Measurements from ENCODE around the gene GK. TPM values are rescaled to one million over a fixed set of nuclear protein-coding genes. Genes with fewer than 3 reads are reported as not detected.

Gene GK
- total and polyA plus RNA-seq, 2 donors (not counting 1 experiment from before 2014, with no cell fraction given), result 4.8 to 10.2 TPM

DNA sequence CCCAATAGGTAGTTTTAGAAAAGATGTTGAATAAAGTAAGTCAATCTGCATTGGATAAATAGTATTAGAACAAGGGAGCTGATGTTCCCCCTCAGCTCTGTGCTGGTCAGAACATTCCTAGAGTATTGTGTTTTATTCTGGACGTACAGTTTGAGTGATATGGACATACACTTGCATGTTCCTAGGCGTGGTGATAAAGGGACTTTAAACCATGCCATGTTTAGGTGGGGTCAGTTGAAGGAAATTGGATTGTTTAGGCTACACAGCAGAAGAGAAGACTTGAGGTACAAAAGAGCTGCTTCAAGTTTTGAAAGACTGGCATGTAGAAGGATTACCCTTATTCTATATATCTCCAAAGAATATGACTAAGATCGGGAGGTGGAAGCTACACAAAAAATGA lies 21.6 kb downstream of the GK start:
- Histone ChIP-seq H2AFZ (ENCODE audit: insufficient read depth, low read depth, low read length, poor library complexity, severe bottlenecking) (no peak overlapping the region), H3K27ac (ENCODE audit: low read length in 2 of 2) (no peak overlapping the region), H3K9me3 (ENCODE audit: control extremely low read depth in 1 of 3, control insufficient read depth in 2 of 3, insufficient read depth in 1 of 3, low read length in 2 of 3) (no peaks in the 10 kb centered on the region), H3K36me3 (replicated peaks in 1 of 2; ENCODE audit: control extremely low read depth in 1 of 2, control insufficient read depth in 1 of 2, extremely low read depth in 1 of 2, insufficient read depth in 2 of 2, low read length in 1 of 2) (peaks cover 0 to 3% of the 10 kb centered on the region in 2 experiments), H3K27me3 (replicated peaks in 1 of 4; ENCODE audit: control extremely low read depth in 1 of 4, control insufficient read depth in 3 of 4, insufficient read depth in 4 of 4, low read length in 3 of 4) (no peaks in the 10 kb centered on the region), H3K4me1 (ENCODE audit: control insufficient read depth in 2 of 2, insufficient read depth in 2 of 2, low read length in 2 of 2) (no peaks in the 10 kb centered on the region), H3K4me3 (ENCODE audit: control extremely low read depth in 1 of 5, extremely low read depth in 1 of 5, insufficient read depth in 1 of 5, low read depth in 2 of 5, low read length in 4 of 5) (no peak overlapping the region), H3K4me2 (replicated peaks; ENCODE audit: low read depth, low read length, poor library complexity, severe bottlenecking) (no peak overlapping the region), H3K9ac (ENCODE audit: low read length) (no peak overlapping the region), H4K20me1 (ENCODE audit: control insufficient read depth, insufficient read depth, low read length, poor library complexity, severe bottlenecking) (no peaks in the 10 kb centered on the region), H3K79me2 (ENCODE audit: control insufficient read depth, insufficient read depth, low read length) (no peaks in the 10 kb centered on the region)
- ChIA-PET POLR2A (no interaction called here), CTCF (no interaction called here)
- intact Hi-C loops (cut with micrococcal nuclease), result no loop called here
- ATAC-seq (ENCODE audit: low read depth) (no peak), DNase-seq (no peak)
- no peaks in the 10 kb centered on the region for H3K27me3 Mint-ChIP-seq
- TF ChIP-seq EZH2 (IDR thresholded peaks at IDR 0.05; ENCODE audit: borderline replicate concordance, insufficient read depth, low read depth, low read length, poor library complexity, severe bottlenecking), result no peak
- TF ChIP-seq, protein P1, sequence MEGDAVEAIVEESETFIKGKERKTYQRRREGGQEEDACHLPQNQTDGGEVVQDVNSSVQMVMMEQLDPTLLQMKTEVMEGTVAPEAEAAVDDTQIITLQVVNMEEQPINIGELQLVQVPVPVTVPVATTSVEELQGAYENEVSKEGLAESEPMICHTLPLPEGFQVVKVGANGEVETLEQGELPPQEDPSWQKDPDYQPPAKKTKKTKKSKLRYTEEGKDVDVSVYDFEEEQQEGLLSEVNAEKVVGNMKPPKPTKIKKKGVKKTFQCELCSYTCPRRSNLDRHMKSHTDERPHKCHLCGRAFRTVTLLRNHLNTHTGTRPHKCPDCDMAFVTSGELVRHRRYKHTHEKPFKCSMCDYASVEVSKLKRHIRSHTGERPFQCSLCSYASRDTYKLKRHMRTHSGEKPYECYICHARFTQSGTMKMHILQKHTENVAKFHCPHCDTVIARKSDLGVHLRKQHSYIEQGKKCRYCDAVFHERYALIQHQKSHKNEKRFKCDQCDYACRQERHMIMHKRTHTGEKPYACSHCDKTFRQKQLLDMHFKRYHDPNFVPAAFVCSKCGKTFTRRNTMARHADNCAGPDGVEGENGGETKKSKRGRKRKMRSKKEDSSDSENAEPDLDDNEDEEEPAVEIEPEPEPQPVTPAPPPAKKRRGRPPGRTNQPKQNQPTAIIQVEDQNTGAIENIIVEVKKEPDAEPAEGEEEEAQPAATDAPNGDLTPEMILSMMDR (IDR thresholded peaks at IDR 0.05), result no peak
- 100% methylated on average over 1 of the region's 3 CpGs for WGBS (ENCODE audit: insufficient coverage)
- no peaks in the 10 kb centered on the region for H3K9me3 Mint-ChIP-seq (ENCODE audit: insufficient read depth)
- H3K4me1 Mint-ChIP-seq, result no peaks in the 10 kb centered on the region
- no peak overlapping the region for H3K27ac Mint-ChIP-seq
- H3K4me3 Mint-ChIP-seq, result no peak overlapping the region

DNA sequence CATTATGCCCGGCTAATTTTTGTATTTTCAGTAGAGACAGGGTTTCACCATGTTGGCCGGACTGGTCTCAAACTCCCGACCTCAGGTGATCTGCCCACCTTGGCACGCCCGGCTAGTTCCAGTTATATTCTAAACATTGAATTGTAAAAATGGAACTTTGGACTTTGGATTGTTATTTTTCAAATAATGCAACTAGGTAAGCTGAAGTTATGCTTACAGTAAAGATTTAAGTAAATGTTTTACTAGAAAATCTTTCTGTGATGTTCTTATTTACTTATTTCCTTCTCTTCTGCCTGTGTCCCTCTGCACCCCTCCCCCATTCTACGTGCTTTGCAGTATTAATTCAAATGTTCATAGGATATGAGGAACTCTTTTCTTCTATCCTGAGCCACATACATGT lies 26.1 kb downstream of the GK start:
- Histone ChIP-seq H3K9ac (ENCODE audit: low read length) (no peak overlapping the region), H3K9me3 (ENCODE audit: control extremely low read depth in 1 of 3, control insufficient read depth in 2 of 3, insufficient read depth in 1 of 3, low read length in 2 of 3) (no peaks in the 10 kb centered on the region), H3K36me3 (replicated peaks in 1 of 2; ENCODE audit: control extremely low read depth in 1 of 2, control insufficient read depth in 1 of 2, extremely low read depth in 1 of 2, insufficient read depth in 2 of 2, low read length in 1 of 2) (no peaks in the 10 kb centered on the region), H4K20me1 (ENCODE audit: control insufficient read depth, insufficient read depth, low read length, poor library complexity, severe bottlenecking) (no peaks in the 10 kb centered on the region), H3K4me1 (ENCODE audit: control insufficient read depth in 2 of 2, insufficient read depth in 2 of 2, low read length in 2 of 2) (no peaks in the 10 kb centered on the region), H2AFZ (ENCODE audit: insufficient read depth, low read depth, low read length, poor library complexity, severe bottlenecking) (no peak overlapping the region), H3K27ac (ENCODE audit: low read length in 2 of 2) (no peak overlapping the region), H3K79me2 (ENCODE audit: control insufficient read depth, insufficient read depth, low read length) (no peaks in the 10 kb centered on the region), H3K4me2 (replicated peaks; ENCODE audit: low read depth, low read length, poor library complexity, severe bottlenecking) (no peak overlapping the region), H3K27me3 (replicated peaks in 1 of 4; ENCODE audit: control extremely low read depth in 1 of 4, control insufficient read depth in 3 of 4, insufficient read depth in 4 of 4, low read length in 3 of 4) (no peaks in the 10 kb centered on the region), H3K4me3 (ENCODE audit: control extremely low read depth in 1 of 5, extremely low read depth in 1 of 5, insufficient read depth in 1 of 5, low read depth in 2 of 5, low read length in 4 of 5) (no peak overlapping the region)
- ATAC-seq (ENCODE audit: low read depth) (no peak), DNase-seq (no peak)
- TF ChIP-seq, protein P1 (IDR thresholded peaks at IDR 0.05), result no peak
- TF ChIP-seq EZH2 (IDR thresholded peaks at IDR 0.05; ENCODE audit: borderline replicate concordance, insufficient read depth, low read depth, low read length, poor library complexity, severe bottlenecking), result no peak
- Mint-ChIP-seq H3K9me3 (ENCODE audit: insufficient read depth) (no peaks in the 10 kb centered on the region), H3K4me3 (no peak overlapping the region), H3K27me3 (no peaks in the 10 kb centered on the region), H3K27ac (no peak overlapping the region), H3K4me1 (no peaks in the 10 kb centered on the region)
- intact Hi-C loops (cut with micrococcal nuclease), result no loop called here
- no CpG with 5 or more reads among the region's 6 CpGs for WGBS (ENCODE audit: insufficient coverage)
- POLR2A ChIA-PET, result no interaction called here
- CTCF ChIA-PET, result no interaction called here

All from B cell (primary cell).